ENCODE results near the gene CDC42BPA. TPM values are rescaled to one million over a fixed set of nuclear protein-coding genes. Genes with fewer than 3 reads are reported as not detected.

CDC42BPA gene
- total and polyA plus RNA-seq, 2 of the 8 experiments (the other 6 are each of a cell fraction or from before 2014, with no cell fraction given), result 7.1 to 28.5 TPM

GRCh38 chr1:227303662-227304061 is 14.6 kb downstream of the CDC42BPA start:
- POLR2A ChIA-PET (ENCODE audit: partially characterized antibody), result interaction anchor here (0.7 kb wide), 1 partner anchor 12 kb away, joined by 3 read pairs; no protein-coding TSS in a partner anchor
- CTCF ChIA-PET (ENCODE audit: partially characterized antibody), result no interaction called here
- FAIRE-seq, result no peak
- no peak for TF ChIP-seq CHD7 (IDR thresholded peaks at IDR 0.05; ENCODE audit: insufficient replicate concordance, low read length)

More at GRCh38 chr1:227303662-227304061, 14.6 kb downstream of the CDC42BPA start:
- no peaks in the 10 kb centered on the region for H3K79me1 ChIP-seq (ENCODE audit: low read depth, low read length)
- peaks cover 0 to 88% of the 10 kb centered on the region in 2 experiments; a peak in 2 of 4 replicates for H3K79me2 ChIP-seq (ENCODE audit: control insufficient read depth in 1 of 2, insufficient read depth in 2 of 2, low read length in 2 of 2)
- no peak overlapping the region for H2BK120ac ChIP-seq (replicated peaks; ENCODE audit: low read depth, low read length)
- H3K36me3 ChIP-seq (ENCODE audit: control insufficient read depth in 2 of 4, insufficient read depth in 4 of 4, low read length in 3 of 4), result no peaks in the 10 kb centered on the region
- H3K9me3 ChIP-seq (ENCODE audit: insufficient read depth in 2 of 2, low read depth in 1 of 2, low read length in 1 of 2), result no peaks in the 10 kb centered on the region
- H3K27ac ChIP-seq (ENCODE audit: low read depth, low read length), result no peak overlapping the region
- H4K20me1 ChIP-seq (replicated peaks in 1 of 2; ENCODE audit: control insufficient read depth in 1 of 2, insufficient read depth in 2 of 2, low read length in 2 of 2), result peaks cover 2 to 3% of the 10 kb centered on the region in 2 experiments
- H3K9ac ChIP-seq (replicated peaks in 1 of 4; ENCODE audit: extremely low read depth in 1 of 4, low read depth in 3 of 4, low read length in 3 of 4), result no peak overlapping the region
- no peak overlapping the region for H2AFZ ChIP-seq (ENCODE audit: low read length)
- H3K18ac ChIP-seq (ENCODE audit: extremely low read depth, low read length), result no peak overlapping the region
- no peak overlapping the region for H3K4me2 ChIP-seq (ENCODE audit: insufficient read depth in 1 of 2, low read depth in 2 of 2, low read length in 2 of 2)
- H4K5ac ChIP-seq (ENCODE audit: insufficient read length, low read depth, low read length), result no peak overlapping the region
- no peak overlapping the region for H3K14ac ChIP-seq (ENCODE audit: insufficient read length)
- no peak overlapping the region for H3K23ac ChIP-seq (ENCODE audit: insufficient read length)
- H3K4me1 ChIP-seq (replicated peaks in 1 of 4; ENCODE audit: control insufficient read depth in 3 of 4, insufficient read depth in 4 of 4, low read length in 3 of 4), result no peaks in the 10 kb centered on the region
- no peak overlapping the region for H2BK15ac ChIP-seq (ENCODE audit: low read length)
- no peak overlapping the region for H3K4ac ChIP-seq (replicated peaks; ENCODE audit: insufficient read length, low read depth, low read length)
- no peak overlapping the region for H2AK5ac ChIP-seq (ENCODE audit: low read depth, low read length)
- H4K8ac ChIP-seq (ENCODE audit: extremely low read depth, insufficient read depth, low read length), result no peak overlapping the region
- no peaks in the 10 kb centered on the region for H3K23me2 ChIP-seq (ENCODE audit: low read depth, low read length)
- no peak overlapping the region for H3K4me3 ChIP-seq (ENCODE audit: extremely low read depth in 1 of 4, insufficient read depth in 2 of 4, low read depth in 3 of 4, low read length in 4 of 4)
- no peak overlapping the region for H3K56ac ChIP-seq (replicated peaks; ENCODE audit: insufficient read length, low read depth, low read length)
- H3K27me3 ChIP-seq (replicated peaks in 1 of 4; ENCODE audit: control insufficient read depth in 3 of 4, extremely low read depth in 1 of 4, insufficient read depth in 3 of 4, low read length in 3 of 4), result no peaks in the 10 kb centered on the region
- H4K91ac ChIP-seq (replicated peaks; ENCODE audit: insufficient read length, low read length), result no peak overlapping the region
- H2BK20ac ChIP-seq (ENCODE audit: low read length), result no peak overlapping the region
- DNase-seq (ENCODE audit: low read depth in 1 of 2, low spot score in 2 of 2), result no peak
- no peak overlapping the region for H2BK5ac ChIP-seq (ENCODE audit: low read depth, low read length)
- no peak overlapping the region for H2BK12ac ChIP-seq (ENCODE audit: low read depth, low read length)

Data from H1 (cell line).